Esophagus muscularis mucosa (tissue), 4 donors: Measurements from ENCODE around the gene NDUFV2. TPM values are rescaled to one million over a fixed set of nuclear protein-coding genes. Genes with fewer than 3 reads are reported as not detected.

ENCODE experiments used
- DNase-seq: peaks from one replicate; pipeline ENCODE4 v3.0.0-alpha.2; 2017; ENCODE audit errors: extremely low spot score
- H3K27ac ChIP-seq, 4 donors: fragments of 200-600 bp; sonication (generic); replicated peaks in 1 of 4; 1 replicate in 3 of 4; 2 replicates in 1 of 4; pipeline ENCODE4 v1.5.1; 2016 to 2019; ENCODE audit warnings: mild to moderate bottlenecking in 1 of 4
- H3K27me3 ChIP-seq, 4 donors: fragments of 200-600 bp; sonication (generic); one replicate each; pipeline versions ENCODE4 v1.5.1 to v1.6.0; 2016 to 2019
- H3K36me3 ChIP-seq, 4 donors: fragments of 200-600 bp; sonication (generic); one replicate each; pipeline ENCODE4 v1.5.1; 2016 to 2019
- H3K4me1 ChIP-seq, 4 donors: fragments of 200-600 bp; sonication (generic); one replicate each; pipeline ENCODE4 v1.5.1; 2016 to 2019
- H3K4me3 ChIP-seq, 4 donors: fragments of 200-600 bp; sonication (generic); 1 replicate in 2 of 4; 2 replicates in 2 of 4; pipeline ENCODE4 v1.5.1; 2016 to 2019; ENCODE audit warnings: mild to moderate bottlenecking in 4 of 4, moderate library complexity in 1 of 4
- H3K9me3 ChIP-seq, 4 donors: fragments of 200-600 bp; sonication (generic); 1 replicate in 3 of 4; 2 replicates in 1 of 4; pipeline ENCODE4 v1.5.1; 2016 to 2019
- CTCF ChIP-seq, 3 experiments: fragments of 200-600 bp in 2 of 3; fragments of 450-650 bp in 1 of 3; sonication (generic) in 2 of 3; IDR thresholded peaks; one replicate each; pipeline ENCODE4 v1.5.1; 2017 to 2019; ENCODE audit warnings: antibody characterized with exemption in 3 of 3, mild to moderate bottlenecking in 2 of 3, moderate library complexity in 1 of 3
- EP300 ChIP-seq: sonication (generic); formaldehyde crosslinking; IDR thresholded peaks from one replicate; pipeline ENCODE4 v1.6.1; 2017; ENCODE audit warnings: antibody characterized with exemption
- POLR2A ChIP-seq: fragments of 450-650 bp; IDR thresholded peaks from one replicate; pipeline ENCODE4 v1.6.1; 2017; ENCODE audit warnings: antibody characterized with exemption, moderate library complexity, mild to moderate bottlenecking, low read depth
- POLR2AphosphoS5 ChIP-seq, 2 donors: sonication (generic); formaldehyde crosslinking; IDR thresholded peaks; one replicate each; pipeline ENCODE4 v1.6.1; 2017; ENCODE audit warnings: antibody characterized with exemption in 2 of 2
- WGBS: methylation state at CpG from one replicate; pipeline ENCODE4 v1.1.5; 2018; 5-methylcytosine and 5-hydroxymethylcytosine counted together
- intact Hi-C: fragments of 100-400 bp; cut with DNase I; formaldehyde crosslinking; loops from one replicate; pipeline ENCODE4 v1.15.1; 2023
- total RNA-seq, 4 donors: library from RNA; depleted of rRNA; stranded (reverse); fragments of >200 nt; gene quantifications; one replicate each; pipeline versions ENCODE4 v1.1.0 to v1.2.1, GENCODE V29; 2016

The NDUFV2 gene
- total RNA-seq, 4 donors from 2014 or later = 120 to 229 (median 175) TPM

- no peaks in the 10 kb centered on the region for H3K27me3 ChIP-seq
- intact Hi-C loops = no loop called here
- no peaks in the 10 kb centered on the region for H3K36me3 ChIP-seq
- TF ChIP-seq POLR2A (no peak), CTCF (IDR thresholded peaks at IDR 0.05) (no peak), EP300 (no peak), POLR2AphosphoS5 (IDR thresholded peaks at IDR 0.05) (no peak)
- peaks cover 0 to 4% (median under 1%) of the 10 kb centered on the region in 4 donors for H3K9me3 ChIP-seq
- no peak for DNase-seq
- 100% methylated on average over 3 of the region's 3 CpGs for WGBS
- no peak overlapping the region for H3K4me3 ChIP-seq
- peaks cover 11 to 20% (median 19%) of the 10 kb centered on the region in 4 donors for H3K4me1 ChIP-seq
- H3K27ac ChIP-seq = no peak overlapping the region
Measured at GRCh38 chr18:9057646-9058045, 44.9 kb upstream of the NDUFV2 start.

- TF ChIP-seq POLR2AphosphoS5 (IDR thresholded peaks at IDR 0.05) (no peak), EP300 (no peak), POLR2A (no peak), CTCF (IDR thresholded peaks at IDR 0.05) (no peak)
- Histone ChIP-seq H3K27ac (no peak overlapping the region), H3K4me3 (no peak overlapping the region), H3K9me3 (no peaks in the 10 kb centered on the region), H3K4me1 (peaks cover 11 to 20% (median 19%) of the 10 kb centered on the region in 4 donors), H3K27me3 (no peaks in the 10 kb centered on the region), H3K36me3 (no peaks in the 10 kb centered on the region)
- WGBS = 43% methylated on average over 4 of the region's 4 CpGs
- no peak for DNase-seq
- intact Hi-C loops = no loop called here
Measured at GRCh38 chr18:9058406-9058805, 44.1 kb upstream of the NDUFV2 start.

GRCh38 chr18:9062418-9062751 is 40.1 kb upstream of the NDUFV2 start:
- 97% methylated on average over 2 of the region's 2 CpGs for WGBS

GRCh38 chr18:9065864-9066263 is 36.6 kb upstream of the NDUFV2 start:
- no peaks in the 10 kb centered on the region for H3K27me3 ChIP-seq
- DNase-seq = no peak
- H3K4me1 ChIP-seq = peaks cover 0 to 4% (median 0%) of the 10 kb centered on the region in 4 donors
- H3K36me3 ChIP-seq = no peaks in the 10 kb centered on the region
- H3K4me3 ChIP-seq = no peak overlapping the region
- intact Hi-C loops = no loop called here
- H3K27ac ChIP-seq = no peak overlapping the region
- H3K9me3 ChIP-seq = no peaks in the 10 kb centered on the region
- WGBS = 75% methylated on average over 5 of the region's 5 CpGs
- TF ChIP-seq EP300 = no peak

More at GRCh38 chr18:9062418-9062751, 40.1 kb upstream of the NDUFV2 start:
- Histone ChIP-seq H3K9me3 (no peaks in the 10 kb centered on the region), H3K4me1 (peaks cover 0 to 10% (median 6%) of the 10 kb centered on the region in 4 donors), H3K4me3 (no peak overlapping the region), H3K36me3 (no peaks in the 10 kb centered on the region), H3K27me3 (no peaks in the 10 kb centered on the region), H3K27ac (no peak overlapping the region)
- DNase-seq = no peak
- no peak for TF ChIP-seq CTCF (IDR thresholded peaks at IDR 0.05)
- TF ChIP-seq POLR2AphosphoS5 (IDR thresholded peaks at IDR 0.05) = no peak
- TF ChIP-seq POLR2A = no peak
- no peak for TF ChIP-seq EP300
- intact Hi-C loops = no loop called here

- intact Hi-C loops = no loop called here
- no peak for DNase-seq
- Histone ChIP-seq H3K27me3 (no peaks in the 10 kb centered on the region), H3K9me3 (no peaks in the 10 kb centered on the region), H3K36me3 (no peaks in the 10 kb centered on the region), H3K27ac (no peak overlapping the region), H3K4me1 (peaks cover 0 to 4% (median 0%) of the 10 kb centered on the region in 4 donors), H3K4me3 (no peak overlapping the region)
- no peak for TF ChIP-seq CTCF (IDR thresholded peaks at IDR 0.05)
- TF ChIP-seq POLR2A = no peak
- TF ChIP-seq EP300 = no peak
- no peak for TF ChIP-seq POLR2AphosphoS5 (IDR thresholded peaks at IDR 0.05)
- WGBS = 89% methylated on average over 4 of the region's 4 CpGs
Measured at GRCh38 chr18:9066358-9066757, 36.1 kb upstream of the NDUFV2 start.
